Measurements from ENCODE around the gene DDAH2.

DDAH2 gene

GRCh38 chr6:31692353-31692752, 36.7 kb downstream of the DDAH2 start:
- TF ChIP-seq POLR2A (IDR thresholded peaks at IDR 0.05; ENCODE audit: extremely low read depth, insufficient read length) (no peak), MYC (IDR thresholded peaks at IDR 0.05; ENCODE audit: low read depth, low read length) (no peak)
- TF ChIP-seq, protein P1, sequence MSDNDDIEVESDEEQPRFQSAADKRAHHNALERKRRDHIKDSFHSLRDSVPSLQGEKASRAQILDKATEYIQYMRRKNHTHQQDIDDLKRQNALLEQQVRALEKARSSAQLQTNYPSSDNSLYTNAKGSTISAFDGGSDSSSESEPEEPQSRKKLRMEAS (IDR thresholded peaks at IDR 0.05; ENCODE audit: low read depth, low read length), result no peak
- DNase-seq (ENCODE audit: low read depth), result no peak
- H3K4me3 ChIP-seq (ENCODE audit: low read depth, low read length), result no peak overlapping the region

- no peak for DNase-seq (ENCODE audit: low read depth)
- no peak for TF ChIP-seq CTCF (IDR thresholded peaks at IDR 0.05; ENCODE audit: low read depth, low read length)
- no peak for TF ChIP-seq POLR2A (IDR thresholded peaks at IDR 0.05; ENCODE audit: extremely low read depth, insufficient read length)
- TF ChIP-seq, protein P1 (IDR thresholded peaks at IDR 0.05; ENCODE audit: low read depth, low read length), result no peak
- TF ChIP-seq MYC (IDR thresholded peaks at IDR 0.05; ENCODE audit: low read depth, low read length), result no peak
These were observed 37.5 kb downstream of the DDAH2 start for GRCh38 chr6:31691564-31692108.

DNA sequence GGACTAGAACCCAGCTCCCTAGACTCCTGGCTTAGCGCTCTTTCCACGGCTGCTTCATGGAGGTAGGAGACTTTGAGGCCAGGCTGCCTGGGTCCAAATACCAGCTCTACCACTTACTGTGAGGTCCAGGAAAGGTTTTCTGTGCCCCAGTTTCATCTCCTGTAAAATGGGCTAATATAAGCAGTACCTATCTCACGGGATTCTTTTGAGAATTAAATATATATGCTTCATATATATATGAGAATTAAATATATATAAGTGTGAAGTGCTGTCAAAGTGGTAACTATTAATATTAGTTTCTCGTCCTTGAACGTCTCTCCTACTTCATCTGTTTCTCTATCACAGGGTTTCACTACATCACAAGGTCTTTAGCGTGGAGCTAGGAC, 38.0 kb downstream of the DDAH2 start:
- TF ChIP-seq MYC (IDR thresholded peaks at IDR 0.05; ENCODE audit: low read depth, low read length) (no peak), POLR2A (IDR thresholded peaks at IDR 0.05; ENCODE audit: extremely low read depth, insufficient read length) (no peak), CTCF (IDR thresholded peaks at IDR 0.05; ENCODE audit: low read depth, low read length) (no peak)
- TF ChIP-seq, protein P1 (IDR thresholded peaks at IDR 0.05; ENCODE audit: low read depth, low read length), result no peak
- no peak for DNase-seq (ENCODE audit: low read depth)
- H3K4me3 ChIP-seq (ENCODE audit: low read depth, low read length), result no peak overlapping the region

More at GRCh38 chr6:31691564-31692108, 37.5 kb downstream of the DDAH2 start:
- no peak overlapping the region for H3K4me3 ChIP-seq (ENCODE audit: low read depth, low read length)

GRCh38 chr6:31690231-31691077, 38.6 kb downstream of the DDAH2 start:
- DNase-seq (ENCODE audit: low read depth), result no peak
- no peak overlapping the region for H3K4me3 ChIP-seq (ENCODE audit: low read depth, low read length)
- TF ChIP-seq MYC (IDR thresholded peaks at IDR 0.05; ENCODE audit: low read depth, low read length) (no peak), CTCF (IDR thresholded peaks at IDR 0.05; ENCODE audit: low read depth, low read length) (no peak)
- TF ChIP-seq, protein P1 (IDR thresholded peaks at IDR 0.05; ENCODE audit: low read depth, low read length), result no peak

DNA sequence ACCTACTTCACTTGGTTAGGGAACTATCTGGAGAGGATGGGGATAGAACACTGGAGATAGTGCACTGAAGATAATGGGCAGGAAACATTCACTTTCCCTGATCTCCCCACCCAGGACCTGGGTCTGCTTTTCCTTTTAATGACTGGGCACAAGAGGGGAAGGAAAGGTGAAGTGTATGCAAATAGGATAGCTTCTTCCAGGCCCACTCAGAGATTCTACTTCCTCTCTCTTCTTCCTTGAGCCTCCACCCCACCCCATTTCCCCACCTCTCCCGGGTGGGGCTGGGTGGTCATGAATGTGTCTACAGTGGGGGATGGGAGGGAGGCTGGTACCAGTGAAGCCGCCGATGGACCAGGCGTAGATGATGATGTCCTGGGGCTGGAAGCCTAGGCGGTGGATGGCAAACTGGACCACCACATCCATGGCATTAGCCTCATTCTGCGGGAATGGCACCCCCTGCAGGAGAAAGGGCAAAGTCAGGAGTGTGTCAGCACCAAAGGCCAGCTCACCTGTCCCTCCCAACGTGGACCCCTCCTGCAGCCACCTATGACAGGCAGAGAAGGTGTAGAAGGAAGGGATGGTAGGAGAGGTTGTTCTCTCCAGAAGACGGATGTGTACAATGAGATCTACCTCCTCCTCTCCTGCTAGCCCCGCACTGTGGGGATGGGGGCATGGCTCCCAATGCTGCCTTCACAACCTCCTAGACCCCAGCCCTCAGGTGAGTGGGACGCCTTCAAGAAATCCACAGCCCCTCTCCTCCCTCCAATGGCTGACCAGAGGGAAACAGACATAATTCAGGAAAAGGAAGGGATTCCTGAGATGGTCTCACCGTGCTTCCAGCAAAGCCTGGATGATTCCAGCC, 39.6 kb downstream of the DDAH2 start:
- no peak overlapping the region for H3K4me3 ChIP-seq (ENCODE audit: low read depth, low read length)
- no peak for DNase-seq (ENCODE audit: low read depth)
- TF ChIP-seq, protein P1 (IDR thresholded peaks at IDR 0.05; ENCODE audit: low read depth, low read length), result no peak
- peak; percentile 60 for TF ChIP-seq CTCF (IDR thresholded peaks at IDR 0.05; ENCODE audit: low read depth, low read length)
- no peak for TF ChIP-seq POLR2A (IDR thresholded peaks at IDR 0.05; ENCODE audit: extremely low read depth, insufficient read length)
- no peak for TF ChIP-seq MYC (IDR thresholded peaks at IDR 0.05; ENCODE audit: low read depth, low read length)
